Transverse colon (tissue), 3 donors: ENCODE data around the gene STIP1.

Source experiments
- CTCF ChIP-seq, 5 experiments: fragments of 200-600 bp in 3 of 5; fragments of 450-650 bp in 2 of 5; sonication (generic) in 3 of 5; IDR thresholded peaks; 1 replicate in 2 of 5; 2 replicates in 3 of 5; pipeline ENCODE4 v1.5.1; 2016 to 2017; ENCODE audit warnings: antibody characterized with exemption in 5 of 5, inconsistent platforms in 3 of 5, mild to moderate bottlenecking in 2 of 5, moderate library complexity in 1 of 5
- POLR2A ChIP-seq: fragments of 450-650 bp; IDR thresholded peaks from one replicate; pipeline ENCODE4 v1.6.1; 2016; ENCODE audit warnings: antibody characterized with exemption, mild to moderate bottlenecking, moderate library complexity

- peak in 2 of 5 experiments; percentile 13 to 21 for TF ChIP-seq CTCF (IDR thresholded peaks at IDR 0.05)
- peak; percentile 68 for TF ChIP-seq POLR2A
These were observed 60.0 kb downstream of the STIP1 start for GRCh38 chr11:64245797-64246620.
